A549 (cell line): ENCODE results near the gene GPNMB. TPM values are rescaled to one million over a fixed set of nuclear protein-coding genes. Genes with fewer than 3 reads are reported as not detected.

Source experiments
- ATAC-seq, 2 experiments: fragments of 200-7000 bp in 1 of 2; fragments of >200 bp in 1 of 2; cut with Nextera tagmentation in 1 of 2; cut with Tn5 transposase in 1 of 2; 3 replicates each; pipeline versions ENCODE4 v1.8.0 to v1.9.1; 2018 to 2020; ENCODE audit warnings: mild to moderate bottlenecking in 1 of 2, moderate library complexity in 1 of 2
- CTCF ChIA-PET: fragments of 300-600 bp; sonication (Branson Sonifier 250); formaldehyde crosslinking; extraction: SDS; loops from one replicate; lab custom pipeline; 2021; ENCODE audit warnings: antibody characterized with exemption, inconsistent platforms; lab: Yijun Ruan, JAX
- POLR2A ChIA-PET: fragments of 350-600 bp; formaldehyde crosslinking; extraction: SDS; loops from one replicate; lab custom pipeline; 2021; ENCODE audit warnings: antibody characterized with exemption, inconsistent platforms; lab: Yijun Ruan, JAX
- DNase-seq, 2 experiments: peaks; one replicate each; pipeline versions ENCODE4 v3.0.0 to v3.0.0-alpha.2; 2011 to 2016; ENCODE audit warnings: low read depth in 1 of 2, low spot score in 1 of 2
- FAIRE-seq: peaks from 2 replicates; lab custom pipeline; 2011; peaks lifted over from hg19 to GRCh38; lab: Jason Lieb, UNC
- H3K27ac ChIP-seq, 2 experiments: fragments of >200 bp; sonication (Bioruptor Twin); formaldehyde crosslinking; 3 replicates each; pipeline ENCODE4 v1.5.1; 2016 to 2017
- H3K4me1 ChIP-seq: fragments of >200 bp; sonication (Bioruptor Twin); formaldehyde crosslinking; 3 replicates; pipeline ENCODE4 v1.6.1; 2016
- H3K4me2 ChIP-seq: fragments of >200 bp; sonication (Bioruptor Twin); formaldehyde crosslinking; 3 replicates; pipeline ENCODE4 v1.6.1; 2016
- H3K4me3 ChIP-seq: fragments of >200 bp; sonication (Bioruptor Twin); formaldehyde crosslinking; 3 replicates; pipeline ENCODE4 v1.5.1; 2016
- H3K9me3 ChIP-seq: fragments of >200 bp; sonication (Bioruptor Twin); formaldehyde crosslinking; 3 replicates; pipeline ENCODE4 v1.6.1; 2016
- BHLHE40 ChIP-seq: IDR thresholded peaks from 2 replicates; pipeline ENCODE4 v1.6.1; 2012; ENCODE audit warnings: low read depth, low read length, inconsistent platforms
- CBX8 ChIP-seq: fragments of 200-600 bp; sonication (generic); IDR thresholded peaks from 2 replicates; pipeline ENCODE4 v1.6.1; 2016
- CHD4 ChIP-seq: fragments of 200-600 bp; sonication (generic); IDR thresholded peaks from 2 replicates; pipeline ENCODE4 v1.6.1; 2016; ENCODE audit warnings: antibody characterized with exemption, mild to moderate bottlenecking, borderline replicate concordance
- EHF ChIP-seq: fragments of 250-450 bp; sonication (Bioruptor Pico); IDR thresholded peaks from 2 replicates; pipeline ENCODE4 v1.5.0; 2020; ENCODE audit warnings: mild to moderate bottlenecking
- EP300 ChIP-seq, 2 experiments: fragments of >200 bp; sonication (Bioruptor Twin); formaldehyde crosslinking; IDR thresholded peaks; 2 replicates in 1 of 2; 3 replicates in 1 of 2; pipeline ENCODE4 v1.6.1; 2016 to 2017
- GATA3 ChIP-seq: IDR thresholded peaks from 2 replicates; pipeline ENCODE4 v1.6.1; 2012; ENCODE audit warnings: borderline replicate concordance
- HOXA7 ChIP-seq: fragments of 250-450 bp; sonication (Bioruptor Pico); IDR thresholded peaks from 2 replicates; pipeline ENCODE4 v1.5.0; 2020; ENCODE audit warnings: mild to moderate bottlenecking, moderate library complexity
- JUN ChIP-seq, 2 experiments: fragments of >200 bp; sonication (Bioruptor Twin); formaldehyde crosslinking; IDR thresholded peaks; 2 replicates in 1 of 2; 3 replicates in 1 of 2; pipeline ENCODE4 v1.6.1; 2016 to 2017
- KDM5A ChIP-seq: fragments of 200-600 bp; sonication (generic); IDR thresholded peaks from 2 replicates; pipeline ENCODE4 v1.6.1; 2016; ENCODE audit warnings: antibody characterized with exemption, mild to moderate bottlenecking
- NPAS2 ChIP-seq: fragments of 250-450 bp; sonication (Bioruptor Pico); IDR thresholded peaks from 2 replicates; pipeline ENCODE4 v1.8.0; 2022; ENCODE audit warnings: mild to moderate bottlenecking, moderate library complexity, borderline replicate concordance
- TFCP2L1 ChIP-seq: fragments of 250-450 bp; sonication (Bioruptor Pico); IDR thresholded peaks from 2 replicates; pipeline ENCODE4 v1.5.0; 2021; ENCODE audit warnings: mild to moderate bottlenecking
- ZFP36 ChIP-seq: fragments of 450-650 bp; IDR thresholded peaks from 2 replicates; pipeline ENCODE4 v1.6.1; 2014; ENCODE audit warnings: borderline replicate concordance; ENCODE audit not compliant: partially characterized antibody
- ZSCAN20 ChIP-seq: fragments of 250-450 bp; sonication (Bioruptor Pico); IDR thresholded peaks from 2 replicates; pipeline ENCODE4 v1.8.0; 2022; ENCODE audit warnings: mild to moderate bottlenecking, moderate library complexity
- WGBS: methylation state at CpG from one replicate; pipeline ENCODE4 v1.1.6; 2017; ENCODE audit errors: missing lambda C conversion rate; 5-methylcytosine and 5-hydroxymethylcytosine counted together
- polyA plus RNA-seq, 4 experiments: library from polyadenylated mRNA; depleted of rRNA in 3 of 4; stranded (reverse); fragments of >200 nt; fragmentation: RNase III in 1 of 4; extraction: RNeasy Plus Mini Kit Qiagen cat#74134 plus additional on column Dnase treatment in 1 of 4; gene quantifications; 2 replicates in 3 of 4; 3 replicates in 1 of 4; pipeline ENCODE4 v1.2.3, GENCODE V29; 2011 to 2017
- TF ChIP-seq, protein P1 (sequence below): fragments of >200 bp; sonication (Bioruptor Twin); formaldehyde crosslinking; IDR thresholded peaks from 3 replicates; pipeline ENCODE4 v1.6.1; 2016
- TF ChIP-seq, protein P2 (sequence below): IDR thresholded peaks from 2 replicates; pipeline ENCODE4 v1.6.1; 2012
- TF ChIP-seq, protein P3 (sequence below): fragments of 250-450 bp; sonication (Bioruptor Pico); IDR thresholded peaks from 2 replicates; pipeline ENCODE4 v1.5.0; 2020; ENCODE audit warnings: low read depth, mild to moderate bottlenecking, moderate library complexity
- TF ChIP-seq, protein P4 (sequence below): fragments of >200 bp; sonication (Bioruptor Twin); formaldehyde crosslinking; IDR thresholded peaks from 2 replicates; pipeline ENCODE4 v1.6.1; 2016

The GPNMB gene
- polyA plus RNA-seq, 2 of the 4 experiments (the other 2 are of a cell fraction): 3.3 to 4.7 TPM

DNA sequence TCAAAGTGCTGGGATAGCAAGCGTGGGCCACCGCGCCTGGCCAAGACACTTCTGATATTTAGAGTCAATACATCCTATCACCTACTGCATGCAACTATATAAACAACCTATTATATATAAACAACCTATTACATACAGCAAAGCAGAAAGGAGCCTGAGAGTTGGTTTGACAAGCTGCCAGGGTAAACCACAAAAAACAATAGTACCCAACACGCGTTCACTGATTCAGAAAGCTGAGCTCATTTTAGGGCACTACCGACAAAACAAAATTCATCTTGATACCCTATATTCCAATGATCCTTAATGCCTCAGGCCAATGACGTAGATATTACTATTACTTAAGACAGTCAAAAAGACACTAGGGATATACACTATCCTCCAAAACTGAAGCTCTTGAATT is 68.8 kb downstream of the GPNMB start:
- DNase-seq (no peak), ATAC-seq (no peak), FAIRE-seq (no peak)
- Histone ChIP-seq H3K4me3 (no peak overlapping the region), H3K9me3 (no peaks in the 10 kb centered on the region), H3K4me2 (no peak overlapping the region), H3K27ac (no peak overlapping the region), H3K4me1 (no peaks in the 10 kb centered on the region)
- TF ChIP-seq ZSCAN20 (no peak), EHF (CRISPR knock-in tag) (no peak), NPAS2 (CRISPR knock-in tag) (no peak), ZFP36 (no peak), HOXA7 (CRISPR knock-in tag) (no peak), CBX8 (no peak), EP300 (IDR thresholded peaks at IDR 0.05) (no peak), GATA3 (no peak), CHD4 (no peak), BHLHE40 (no peak), KDM5A (no peak), JUN (IDR thresholded peaks at IDR 0.05) (no peak), TFCP2L1 (CRISPR knock-in tag) (no peak)
- TF ChIP-seq, protein P1, sequence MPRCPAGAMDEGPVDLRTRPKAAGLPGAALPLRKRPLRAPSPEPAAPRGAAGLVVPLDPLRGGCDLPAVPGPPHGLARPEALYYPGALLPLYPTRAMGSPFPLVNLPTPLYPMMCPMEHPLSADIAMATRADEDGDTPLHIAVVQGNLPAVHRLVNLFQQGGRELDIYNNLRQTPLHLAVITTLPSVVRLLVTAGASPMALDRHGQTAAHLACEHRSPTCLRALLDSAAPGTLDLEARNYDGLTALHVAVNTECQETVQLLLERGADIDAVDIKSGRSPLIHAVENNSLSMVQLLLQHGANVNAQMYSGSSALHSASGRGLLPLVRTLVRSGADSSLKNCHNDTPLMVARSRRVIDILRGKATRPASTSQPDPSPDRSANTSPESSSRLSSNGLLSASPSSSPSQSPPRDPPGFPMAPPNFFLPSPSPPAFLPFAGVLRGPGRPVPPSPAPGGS: no peak
- TF ChIP-seq, protein P2, sequence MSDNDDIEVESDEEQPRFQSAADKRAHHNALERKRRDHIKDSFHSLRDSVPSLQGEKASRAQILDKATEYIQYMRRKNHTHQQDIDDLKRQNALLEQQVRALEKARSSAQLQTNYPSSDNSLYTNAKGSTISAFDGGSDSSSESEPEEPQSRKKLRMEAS: no peak
- TF ChIP-seq, protein P3, sequence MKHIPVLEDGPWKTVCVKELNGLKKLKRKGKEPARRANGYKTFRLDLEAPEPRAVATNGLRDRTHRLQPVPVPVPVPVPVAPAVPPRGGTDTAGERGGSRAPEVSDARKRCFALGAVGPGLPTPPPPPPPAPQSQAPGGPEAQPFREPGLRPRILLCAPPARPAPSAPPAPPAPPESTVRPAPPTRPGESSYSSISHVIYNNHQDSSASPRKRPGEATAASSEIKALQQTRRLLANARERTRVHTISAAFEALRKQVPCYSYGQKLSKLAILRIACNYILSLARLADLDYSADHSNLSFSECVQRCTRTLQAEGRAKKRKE (CRISPR knock-in tag): no peak
- TF ChIP-seq, protein P4, sequence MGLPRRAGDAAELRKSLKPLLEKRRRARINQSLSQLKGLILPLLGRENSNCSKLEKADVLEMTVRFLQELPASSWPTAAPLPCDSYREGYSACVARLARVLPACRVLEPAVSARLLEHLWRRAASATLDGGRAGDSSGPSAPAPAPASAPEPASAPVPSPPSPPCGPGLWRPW: no peak
- WGBS: 91% methylated on average over 7 of the region's 7 CpGs
- POLR2A ChIA-PET: no interaction called here
- CTCF ChIA-PET: interaction anchor here (0.8 to 1.5 kb wide), 5 partner anchors 12 to 43 kb away, joined by 3 to 5 read pairs (median 3); no protein-coding TSS in a partner anchor

Other genes starting within 250 kb of the GPNMB start
- gene HYCC1, start 232.6 kb upstream of the GPNMB start, polyA plus RNA-seq (2011; rRNA removed): 13.5 and 16.8 TPM in 2 replicates
- gene HYCC1, start 232.6 kb upstream of the GPNMB start, polyA plus RNA-seq (2017; fragmentation: RNase III; extraction: RNeasy Plus Mini Kit Qiagen cat#74134 plus additional on column Dnase treatment): 22.1 to 24.6 TPM (median 22.5 TPM) in 3 replicates
- gene KLHL7, start 141.0 kb upstream of the GPNMB start, polyA plus RNA-seq (2011; rRNA removed): 36.3 and 45.4 TPM in 2 replicates
- gene KLHL7, start 141.0 kb upstream of the GPNMB start, polyA plus RNA-seq (2017; fragmentation: RNase III; extraction: RNeasy Plus Mini Kit Qiagen cat#74134 plus additional on column Dnase treatment): 21.7 to 23.9 TPM (median 23.3 TPM) in 3 replicates
- gene NUP42, start 64.7 kb upstream of the GPNMB start, polyA plus RNA-seq (2011; rRNA removed): 26.5 and 36.3 TPM in 2 replicates
- gene NUP42, start 64.7 kb upstream of the GPNMB start, polyA plus RNA-seq (2017; fragmentation: RNase III; extraction: RNeasy Plus Mini Kit Qiagen cat#74134 plus additional on column Dnase treatment): 27.7 to 29.7 TPM (median 29.3 TPM) in 3 replicates
- 93.6 and 122 TPM in 2 replicates for gene MALSU1, start 52.6 kb downstream of the GPNMB start, polyA plus RNA-seq (2011; rRNA removed)
- 91.9 to 102 TPM (median 101 TPM) in 3 replicates for gene MALSU1, start 52.6 kb downstream of the GPNMB start, polyA plus RNA-seq (2017; fragmentation: RNase III; extraction: RNeasy Plus Mini Kit Qiagen cat#74134 plus additional on column Dnase treatment)
- gene IGF2BP3, start 223.7 kb downstream of the GPNMB start, polyA plus RNA-seq (2011; rRNA removed): 47.2 and 62.0 TPM in 2 replicates
- 26.7 to 30.4 TPM (median 30.1 TPM) in 3 replicates for gene IGF2BP3, start 223.7 kb downstream of the GPNMB start, polyA plus RNA-seq (2017; fragmentation: RNase III; extraction: RNeasy Plus Mini Kit Qiagen cat#74134 plus additional on column Dnase treatment)